Ishikawa (cell line): ENCODE results near the gene RASSF5.

Source experiments
- CEBPB ChIP-seq: IDR thresholded peaks from 2 replicates; pipeline ENCODE4 v1.6.1; 2012
- CREB1 ChIP-seq: IDR thresholded peaks from 2 replicates; pipeline ENCODE4 v1.6.1; 2012; ENCODE audit warnings: low read depth
- EP300 ChIP-seq: IDR thresholded peaks from 2 replicates; pipeline ENCODE4 v1.6.1; 2012; ENCODE audit warnings: borderline replicate concordance
- REST ChIP-seq: IDR thresholded peaks from 2 replicates; pipeline ENCODE4 v1.6.1; 2012; ENCODE audit warnings: low read depth, mild to moderate bottlenecking
- TAF1 ChIP-seq: IDR thresholded peaks from 2 replicates; pipeline ENCODE4 v1.6.1; 2012; ENCODE audit warnings: low read depth, mild to moderate bottlenecking
- TEAD4 ChIP-seq: IDR thresholded peaks from 2 replicates; pipeline ENCODE4 v1.6.1; 2012

DNA sequence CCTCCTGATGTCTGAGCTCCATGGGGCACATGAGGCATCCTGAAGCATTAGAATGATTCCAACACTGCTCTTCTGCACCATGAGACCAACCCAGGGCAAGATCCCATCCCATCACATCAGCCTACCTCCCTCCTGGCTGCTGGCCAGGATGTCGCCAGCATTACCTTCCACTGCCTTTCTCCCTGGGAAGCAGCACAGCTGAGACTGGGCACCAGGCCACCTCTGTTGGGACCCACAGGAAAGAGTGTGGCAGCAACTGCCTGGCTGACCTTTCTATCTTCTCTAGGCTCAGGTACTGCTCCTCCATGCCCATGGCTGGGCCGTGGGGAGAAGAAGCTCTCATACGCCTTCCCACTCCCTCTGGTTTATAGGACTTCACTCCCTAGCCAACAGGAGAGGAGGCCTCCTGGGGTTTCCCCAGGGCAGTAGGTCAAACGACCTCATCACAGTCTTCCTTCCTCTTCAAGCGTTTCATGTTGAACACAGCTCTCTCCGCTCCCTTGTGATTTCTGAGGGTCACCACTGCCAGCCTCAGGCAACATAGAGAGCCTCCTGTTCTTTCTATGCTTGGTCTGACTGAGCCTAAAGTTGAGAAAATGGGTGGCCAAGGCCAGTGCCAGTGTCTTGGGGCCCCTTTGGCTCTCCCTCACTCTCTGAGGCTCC is 11.1 kb upstream of the RASSF5 start:
- TF ChIP-seq EP300 (no peak), TEAD4 (no peak), CEBPB (no peak), REST (no peak), TAF1 (no peak), CREB1 (no peak)
